OCI-LY1 (cell line): ENCODE measurements around the gene DDX28.
"Not testable (repeated sequence)": the region's sequence is repeated elsewhere in the genome, so short reads cannot be mapped to it uniquely, and the experiment has no call there.

Experiments
- CTCF ChIP-seq: fragments of 200-600 bp; sonication (generic), shearing (Covaris generic); IDR thresholded peaks from 2 replicates; pipeline ENCODE4 v1.5.1; 2017; ENCODE audit warnings: mild to moderate bottlenecking, antibody characterized with exemption, low read length, moderate library complexity, mixed read lengths
- EZH2 ChIP-seq: fragments of 200-600 bp; sonication (generic), shearing (Covaris generic); IDR thresholded peaks from 2 replicates; pipeline ENCODE4 v1.8.0; 2017; ENCODE audit warnings: borderline replicate concordance, mixed run types, mild to moderate bottlenecking, antibody characterized with exemption, low read length, moderate library complexity, mixed read lengths

GRCh38 chr16:67972285-67972684 lies 50.7 kb downstream of the DDX28 start:
- TF ChIP-seq CTCF, EZH2: not testable (repeated sequence)
